Neural cell (in vitro differentiated cells): ENCODE results near the gene TAF6. TPM values are rescaled to one million over a fixed set of nuclear protein-coding genes. Genes with fewer than 3 reads are reported as not detected.

Experiments used
- H2AFZ ChIP-seq: fragments of 200-600, 300-800 bp; sonication (generic), shearing (Covaris generic); 2 replicates; pipeline ENCODE4 v1.6.0; 2014; ENCODE audit warnings: low read depth, mild to moderate bottlenecking, antibody characterized with exemption, low read length, moderate library complexity
- H3F3A ChIP-seq: fragments of 200-600 bp; shearing (Covaris generic); 2 replicates; pipeline ENCODE4 v1.6.1; 2016; ENCODE audit warnings: mild to moderate bottlenecking, moderate library complexity, mixed read lengths, antibody characterized with exemption, low read length; ENCODE audit not compliant: insufficient read depth, poor library complexity, severe bottlenecking
- H3K27ac ChIP-seq: fragments of 200-600, 300-800 bp; sonication (generic), shearing (Covaris generic); 2 replicates; pipeline ENCODE4 v1.5.1; 2014; ENCODE audit warnings: mild to moderate bottlenecking, low read length, moderate library complexity
- H3K27me3 ChIP-seq: fragments of 300-800, 200-600 bp; sonication (generic), shearing (Covaris generic); 2 replicates; pipeline ENCODE4 v1.6.0; 2014; ENCODE audit warnings: mild to moderate bottlenecking, low read depth, low read length, moderate library complexity; ENCODE audit not compliant: insufficient read depth
- H3K36me3 ChIP-seq: fragments of 300-800, 200-600 bp; sonication (generic), shearing (Covaris generic); 2 replicates; pipeline ENCODE4 v1.5.1; 2014; ENCODE audit warnings: mild to moderate bottlenecking, antibody characterized with exemption, low read length, moderate library complexity; ENCODE audit not compliant: insufficient read depth
- H3K4me2 ChIP-seq: fragments of 300-800, 200-600 bp; sonication (generic), shearing (Covaris generic); 2 replicates; pipeline ENCODE4 v1.6.0; 2014; ENCODE audit warnings: mild to moderate bottlenecking, low read length
- H3K4me3 ChIP-seq: fragments of 300-800, 200-600 bp; sonication (generic), shearing (Covaris generic); 2 replicates; pipeline ENCODE4 v1.5.1; 2014; ENCODE audit warnings: mild to moderate bottlenecking, low read length, moderate library complexity
- H3K79me2 ChIP-seq: fragments of 200-600 bp; shearing (Covaris generic); replicated peaks from 2 replicates; pipeline ENCODE4 v1.6.0; 2014; ENCODE audit warnings: mild to moderate bottlenecking, low read length, moderate library complexity; ENCODE audit not compliant: insufficient read depth
- H3K9ac ChIP-seq: fragments of 300-800, 200-600 bp; sonication (generic), shearing (Covaris generic); 2 replicates; pipeline ENCODE4 v1.6.1; 2016; ENCODE audit warnings: mild to moderate bottlenecking, low read length, mixed read lengths
- H3K9me2 ChIP-seq: fragments of 200-600 bp; shearing (Covaris generic); 2 replicates; pipeline ENCODE4 v1.6.1; 2016; ENCODE audit warnings: mild to moderate bottlenecking, low read length, mixed read lengths; ENCODE audit not compliant: insufficient read depth
- H3K9me3 ChIP-seq: fragments of 200-600, 300-800 bp; sonication (generic), shearing (Covaris generic); 2 replicates; pipeline ENCODE4 v1.6.1; 2016; ENCODE audit warnings: mild to moderate bottlenecking, mixed run types, low read length, moderate library complexity, mixed read lengths
- H4K20me1 ChIP-seq: fragments of 200-600 bp; shearing (Covaris generic); 2 replicates; pipeline ENCODE4 v1.6.1; 2016; ENCODE audit warnings: mild to moderate bottlenecking, mixed run types; ENCODE audit not compliant: insufficient read depth
- CTCF ChIP-seq: fragments of 450-650 bp; IDR thresholded peaks from 2 replicates; pipeline ENCODE4 v1.5.1; 2014; ENCODE audit warnings: antibody characterized with exemption, mild to moderate bottlenecking, moderate library complexity; ENCODE audit not compliant: poor library complexity, severe bottlenecking
- EP300 ChIP-seq: fragments of 450-650 bp; conservative IDR thresholded peaks from 2 replicates; pipeline ENCODE4 v1.6.1; 2014; ENCODE audit warnings: antibody characterized with exemption, mild to moderate bottlenecking, moderate library complexity; ENCODE audit not compliant: poor library complexity, severe bottlenecking
- EZH2 ChIP-seq: fragments of 200-600, 300-800 bp; shearing (Covaris generic), sonication (generic); IDR thresholded peaks from 2 replicates; pipeline ENCODE4 v1.6.1; 2014; ENCODE audit warnings: antibody characterized with exemption, low read length, borderline replicate concordance, mild to moderate bottlenecking; ENCODE audit not compliant: insufficient read depth, poor library complexity, severe bottlenecking
- MXI1 ChIP-seq: fragments of 450-650 bp; conservative IDR thresholded peaks from 2 replicates; pipeline ENCODE4 v1.6.1; 2014; ENCODE audit warnings: antibody characterized with exemption, mild to moderate bottlenecking; ENCODE audit not compliant: poor library complexity, severe bottlenecking
- POLR2AphosphoS5 ChIP-seq: IDR thresholded peaks from 2 replicates; pipeline ENCODE4 v1.6.1; 2012
- RAD21 ChIP-seq: fragments of 450-650 bp; conservative IDR thresholded peaks from 2 replicates; pipeline ENCODE4 v1.6.1; 2014; ENCODE audit warnings: antibody characterized with exemption, mild to moderate bottlenecking, moderate library complexity
- REST ChIP-seq: IDR thresholded peaks from 2 replicates; pipeline ENCODE4 v1.6.1; 2012; ENCODE audit warnings: borderline replicate concordance
- SMC3 ChIP-seq: fragments of 450-650 bp; conservative IDR thresholded peaks from 2 replicates; pipeline ENCODE4 v1.6.1; 2014; ENCODE audit warnings: antibody characterized with exemption, mild to moderate bottlenecking, moderate library complexity; ENCODE audit not compliant: poor library complexity
- TAF1 ChIP-seq: IDR thresholded peaks from 2 replicates; pipeline ENCODE4 v1.6.1; 2012; ENCODE audit warnings: low read depth
- polyA plus RNA-seq: library from polyadenylated mRNA; depleted of rRNA; stranded (reverse); fragments of >200 nt; gene quantifications from 2 replicates; pipeline ENCODE4 v1.2.3, GENCODE V29; 2014

TAF6 gene
- polyA plus RNA-seq, 1 donor from 2014 or later, result 23.4 TPM

- Histone ChIP-seq H3K79me2 (peaks cover under 1% of the 10 kb centered on the region), H3K27me3 (no peaks in the 10 kb centered on the region), H3F3A (peaks cover 3% of the 10 kb centered on the region), H3K4me3 (no peak overlapping the region), H2AFZ (no peak overlapping the region), H3K9me3 (no peaks in the 10 kb centered on the region), H3K36me3 (no peaks in the 10 kb centered on the region), H3K9me2 (no peaks in the 10 kb centered on the region), H3K9ac (no peak overlapping the region), H3K4me2 (no peak overlapping the region), H4K20me1 (no peaks in the 10 kb centered on the region), H3K27ac (no peak overlapping the region)
- no peak for TF ChIP-seq MXI1
- TF ChIP-seq EZH2, result no peak
- TF ChIP-seq EP300, result no peak
- TF ChIP-seq TAF1, result no peak
- TF ChIP-seq POLR2AphosphoS5, result no peak
- TF ChIP-seq RAD21, result no peak
- TF ChIP-seq REST, result no peak
- no peak for TF ChIP-seq SMC3
- no peak for TF ChIP-seq CTCF
Observed at GRCh38 chr7:100115026-100115425, 4.1 kb downstream of the TAF6 start.

DNA sequence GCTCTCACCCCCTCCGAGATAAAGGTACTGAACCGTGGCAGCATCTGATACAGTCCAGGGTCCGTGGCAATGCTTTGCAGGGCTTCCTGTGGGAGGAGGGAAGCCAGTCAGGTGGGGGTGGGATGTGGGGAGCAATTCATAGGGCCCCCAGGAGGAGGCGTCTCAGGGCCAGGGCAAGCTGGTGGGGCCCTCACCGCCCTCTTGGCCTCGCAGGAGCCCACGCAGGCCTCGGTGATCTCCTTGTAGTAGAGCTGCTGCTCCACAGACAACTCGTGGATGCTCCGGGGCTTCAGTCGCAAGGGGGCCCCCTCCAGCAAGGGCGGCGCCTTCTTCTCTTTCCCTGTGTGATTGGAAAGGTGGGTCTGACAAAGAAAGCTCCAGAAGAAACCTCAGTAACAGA lies 7.2 kb downstream of the TAF6 start:
- Histone ChIP-seq H2AFZ (no peak overlapping the region), H3K27me3 (no peaks in the 10 kb centered on the region), H4K20me1 (no peaks in the 10 kb centered on the region), H3K27ac (no peak overlapping the region), H3K4me2 (no peak overlapping the region), H3K4me3 (no peak overlapping the region), H3K9ac (no peak overlapping the region), H3K9me2 (no peaks in the 10 kb centered on the region), H3F3A (no peaks in the 10 kb centered on the region), H3K36me3 (no peaks in the 10 kb centered on the region), H3K9me3 (no peaks in the 10 kb centered on the region), H3K79me2 (no peaks in the 10 kb centered on the region)
- no peak for TF ChIP-seq EP300

GRCh38 chr7:100111156-100111555 lies 8.0 kb downstream of the TAF6 start:
- Histone ChIP-seq H3F3A (no peaks in the 10 kb centered on the region), H2AFZ (no peak overlapping the region), H3K27me3 (no peaks in the 10 kb centered on the region), H3K9ac (no peak overlapping the region), H3K9me2 (no peaks in the 10 kb centered on the region), H4K20me1 (no peaks in the 10 kb centered on the region), H3K27ac (no peak overlapping the region), H3K4me2 (no peak overlapping the region), H3K4me3 (no peak overlapping the region), H3K79me2 (no peaks in the 10 kb centered on the region), H3K36me3 (no peaks in the 10 kb centered on the region), H3K9me3 (no peaks in the 10 kb centered on the region)
- TF ChIP-seq MXI1 (no peak), RAD21 (no peak), EZH2 (no peak), POLR2AphosphoS5 (no peak), REST (no peak), TAF1 (no peak), SMC3 (no peak), CTCF (no peak), EP300 (no peak)
